ENCODE results near the gene RRAS2.
"Not testable (repeated sequence)": the region's sequence is repeated elsewhere in the genome, so short reads cannot be mapped to it uniquely, and the experiment has no call there.

- TF ChIP-seq, protein P1, sequence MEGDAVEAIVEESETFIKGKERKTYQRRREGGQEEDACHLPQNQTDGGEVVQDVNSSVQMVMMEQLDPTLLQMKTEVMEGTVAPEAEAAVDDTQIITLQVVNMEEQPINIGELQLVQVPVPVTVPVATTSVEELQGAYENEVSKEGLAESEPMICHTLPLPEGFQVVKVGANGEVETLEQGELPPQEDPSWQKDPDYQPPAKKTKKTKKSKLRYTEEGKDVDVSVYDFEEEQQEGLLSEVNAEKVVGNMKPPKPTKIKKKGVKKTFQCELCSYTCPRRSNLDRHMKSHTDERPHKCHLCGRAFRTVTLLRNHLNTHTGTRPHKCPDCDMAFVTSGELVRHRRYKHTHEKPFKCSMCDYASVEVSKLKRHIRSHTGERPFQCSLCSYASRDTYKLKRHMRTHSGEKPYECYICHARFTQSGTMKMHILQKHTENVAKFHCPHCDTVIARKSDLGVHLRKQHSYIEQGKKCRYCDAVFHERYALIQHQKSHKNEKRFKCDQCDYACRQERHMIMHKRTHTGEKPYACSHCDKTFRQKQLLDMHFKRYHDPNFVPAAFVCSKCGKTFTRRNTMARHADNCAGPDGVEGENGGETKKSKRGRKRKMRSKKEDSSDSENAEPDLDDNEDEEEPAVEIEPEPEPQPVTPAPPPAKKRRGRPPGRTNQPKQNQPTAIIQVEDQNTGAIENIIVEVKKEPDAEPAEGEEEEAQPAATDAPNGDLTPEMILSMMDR (IDR thresholded peaks at IDR 0.05; ENCODE audit: poor library complexity) = not testable (repeated sequence)
- TF ChIP-seq EZH2phosphoT487 (IDR thresholded peaks at IDR 0.05; ENCODE audit: low read depth, severe bottlenecking, unreplicated experiment); EZH2 (IDR thresholded peaks at IDR 0.05; ENCODE audit: borderline replicate concordance): not testable (repeated sequence)
Measured at GRCh38 chr11:14354604-14355003, 4.4 kb downstream of the RRAS2 start.

All from hepatocyte (in vitro differentiated cells).